Keratinocyte (primary cell): ENCODE data around the gene CFAP54. TPM values are rescaled to one million over a fixed set of nuclear protein-coding genes. Genes with fewer than 3 reads are reported as not detected.
A peak's percentile ranks its signal among the peaks of the same experiment; 100 is the strongest.

Experiments used
- DNase-seq: peaks from one replicate; pipeline ENCODE4 v3.0.0-alpha.2; 2011; ENCODE audit warnings: low read depth, missing footprints, low spot score
- FAIRE-seq: peaks from 2 replicates; lab custom pipeline; 2011; peaks lifted over from hg19 to GRCh38; lab: Jason Lieb, UNC
- H2AFZ ChIP-seq: 2 replicates; pipeline ENCODE4 v1.6.0; 2012; ENCODE audit warnings: low read length, control low read depth, inconsistent platforms; ENCODE audit not compliant: control insufficient read depth
- H3K27ac ChIP-seq: 2 replicates; pipeline ENCODE4 v1.5.1; 2011; ENCODE audit warnings: low read length; ENCODE audit not compliant: control insufficient read depth, insufficient read depth
- H3K27me3 ChIP-seq: 3 replicates; pipeline ENCODE4 v1.6.0; 2011; ENCODE audit warnings: low read length; ENCODE audit not compliant: control insufficient read depth, insufficient read depth; ENCODE audit errors: extremely low read depth
- H3K36me3 ChIP-seq, 2 experiments: 2 replicates in 1 of 2; 3 replicates in 1 of 2; pipeline ENCODE4 v1.5.1; 2011; ENCODE audit warnings: low read length in 2 of 2, mild to moderate bottlenecking in 1 of 2; ENCODE audit not compliant: control insufficient read depth in 2 of 2, insufficient read depth in 2 of 2; ENCODE audit errors: extremely low read depth in 1 of 2
- H3K4me1 ChIP-seq: 3 replicates; pipeline ENCODE4 v1.5.1; 2011; ENCODE audit warnings: low read length; ENCODE audit not compliant: control insufficient read depth, insufficient read depth; ENCODE audit errors: extremely low read depth
- H3K4me2 ChIP-seq: 3 replicates; pipeline ENCODE4 v1.6.0; 2011; ENCODE audit warnings: low read depth, low read length; ENCODE audit not compliant: control insufficient read depth, insufficient read depth; ENCODE audit errors: extremely low read depth
- H3K4me3 ChIP-seq, 3 experiments: fragments of 200-600 bp in 1 of 3; sonication (generic) in 1 of 3; 2 replicates in 2 of 3; 3 replicates in 1 of 3; pipeline ENCODE4 v1.5.1; 2011 to 2016; ENCODE audit warnings: low read length in 3 of 3, mild to moderate bottlenecking in 3 of 3, control low read depth in 2 of 3, inconsistent platforms in 1 of 3, low read depth in 1 of 3, mixed read lengths in 1 of 3, mixed run types in 1 of 3, moderate library complexity in 1 of 3; ENCODE audit not compliant: control insufficient read depth in 2 of 3, insufficient read depth in 2 of 3; ENCODE audit errors: extremely low read depth in 1 of 3
- H3K79me2 ChIP-seq: 2 replicates; pipeline ENCODE4 v1.6.0; 2012; ENCODE audit warnings: low read length; ENCODE audit not compliant: control insufficient read depth, insufficient read depth
- H3K9ac ChIP-seq: 3 replicates; pipeline ENCODE4 v1.6.0; 2011; ENCODE audit warnings: low read length; ENCODE audit not compliant: control insufficient read depth, insufficient read depth; ENCODE audit errors: extremely low read depth
- H3K9me1 ChIP-seq: 3 replicates; pipeline ENCODE4 v1.6.0; 2011; ENCODE audit warnings: low read length; ENCODE audit not compliant: control insufficient read depth, insufficient read depth; ENCODE audit errors: extremely low read depth
- H3K9me3 ChIP-seq: 2 replicates; pipeline ENCODE4 v1.5.1; 2012; ENCODE audit warnings: low read depth, low read length; ENCODE audit not compliant: control insufficient read depth
- H4K20me1 ChIP-seq: 3 replicates; pipeline ENCODE4 v1.6.0; 2011; ENCODE audit warnings: low read length; ENCODE audit not compliant: control insufficient read depth, insufficient read depth; ENCODE audit errors: extremely low read depth
- CTCF ChIP-seq, 3 experiments: IDR thresholded peaks in 1 of 3; conservative IDR thresholded peaks in 1 of 3; optimal IDR thresholded peaks in 1 of 3; 2 replicates in 2 of 3; 3 replicates in 1 of 3; pipeline versions ENCODE3 to v1.5.1; 2011; ENCODE audit warnings: low read length in 3 of 3, mild to moderate bottlenecking in 3 of 3, moderate library complexity in 2 of 3, control low read depth in 1 of 3, inconsistent platforms in 1 of 3; ENCODE audit not compliant: insufficient read depth in 2 of 3; ENCODE audit errors: extremely low read depth in 1 of 3
- EZH2 ChIP-seq: IDR thresholded peaks from one replicate; pipeline ENCODE4 v1.6.1; 2012; ENCODE audit warnings: inconsistent platforms, mild to moderate bottlenecking, low read length, moderate library complexity
- dilution Hi-C: fragments of 300-500 bp; cut with MboI; formaldehyde crosslinking; loops from one replicate; pipeline ENCODE4 v1.7.0; 2020; ENCODE audit warnings: low sequenced_read_pairs; ENCODE audit not compliant: extremely low pct_ligation_motif_present
- polyA plus RNA-seq, 5 experiments: library from polyadenylated mRNA; depleted of rRNA in 3 of 5; stranded (reverse) in 3 of 5; stranded (forward) in 1 of 5; unstranded in 1 of 5; fragments of >200 nt; gene quantifications; 1 replicate in 1 of 5; 2 replicates in 3 of 5; 3 replicates in 1 of 5; pipeline versions ENCODE4 v1.2.1 to v1.2.3, GENCODE V29; 2011 to 2012; ENCODE audit warnings: missing spikeins in 2 of 5, low read depth in 1 of 5, low replicate concordance in 1 of 5

CFAP54 gene
- polyA plus RNA-seq, 1 donor (not counting 4 experiments of a cell fraction or from before 2014, with no cell fraction given) = 1.2 TPM

- TF ChIP-seq CTCF (optimal IDR thresholded peaks at IDR 0.05 in 1 of 3, IDR thresholded peaks at IDR 0.05 in 1 of 3, conservative IDR thresholded peaks at IDR 0.05 in 1 of 3; ENCODE audit: extremely low read depth in 1 of 3, insufficient read depth in 2 of 3, low read length in 3 of 3) (no peak), EZH2 (no peak)
- Histone ChIP-seq H3K9me1 (no peaks in the 10 kb centered on the region), H3K4me3 (peak overlapping the region in 1 of 3 experiments; percentile 33), H3K27me3 (no peaks in the 10 kb centered on the region), H3K36me3 (no peaks in the 10 kb centered on the region), H3K79me2 (no peaks in the 10 kb centered on the region), H2AFZ (peak overlapping the region; percentile 65), H3K4me2 (peak overlapping the region; percentile 71), H4K20me1 (no peaks in the 10 kb centered on the region), H3K4me1 (peaks cover 28% of the 10 kb centered on the region), H3K9me3 (no peaks in the 10 kb centered on the region), H3K27ac (peak overlapping the region; percentile 51), H3K9ac (no peak overlapping the region)
- DNase-seq (no peak), FAIRE-seq (peak; percentile 93)
- dilution Hi-C loops = no loop called here
Measured at GRCh38 chr12:96466939-96467751, 22.2 kb upstream of the CFAP54 start.

- H3K27me3 ChIP-seq = no peaks in the 10 kb centered on the region
- peak overlapping the region; percentile 61 for H2AFZ ChIP-seq
- no peak overlapping the region for H3K4me2 ChIP-seq
- dilution Hi-C loops = no loop called here
- H4K20me1 ChIP-seq = no peaks in the 10 kb centered on the region
- DNase-seq (no peak), FAIRE-seq (peak; percentile 96)
- no peak overlapping the region for H3K4me3 ChIP-seq
- peak overlapping the region; percentile 48 for H3K27ac ChIP-seq
- no peaks in the 10 kb centered on the region for H3K9me1 ChIP-seq
- no peak for TF ChIP-seq EZH2
- no peak for TF ChIP-seq CTCF (optimal IDR thresholded peaks at IDR 0.05 in 1 of 3, IDR thresholded peaks at IDR 0.05 in 1 of 3, conservative IDR thresholded peaks at IDR 0.05 in 1 of 3; ENCODE audit: extremely low read depth in 1 of 3, insufficient read depth in 2 of 3, low read length in 3 of 3)
- H3K4me1 ChIP-seq = peaks cover 29% of the 10 kb centered on the region
- H3K36me3 ChIP-seq = no peaks in the 10 kb centered on the region
- no peak overlapping the region for H3K9ac ChIP-seq
- H3K79me2 ChIP-seq = no peaks in the 10 kb centered on the region
- no peaks in the 10 kb centered on the region for H3K9me3 ChIP-seq
Measured at GRCh38 chr12:96471368-96472050, 17.9 kb upstream of the CFAP54 start.
